KMS-11 (cell line): ENCODE results near the gene TP53I13.

ENCODE experiments used
- H2AFZ ChIP-seq: fragments of 200-600 bp; sonication (generic); 2 replicates; pipeline ENCODE4 v1.6.1; 2016; ENCODE audit warnings: antibody characterized with exemption, mixed run types, low read depth
- H3K27ac ChIP-seq: fragments of 200-600 bp; sonication (generic); 2 replicates; pipeline ENCODE4 v1.6.1; 2016; ENCODE audit warnings: mild to moderate bottlenecking, mixed run types
- H3K27me3 ChIP-seq: fragments of 200-600 bp; sonication (generic); 2 replicates; pipeline ENCODE4 v1.6.1; 2017; ENCODE audit warnings: mild to moderate bottlenecking, low read depth, mixed run types, moderate library complexity; ENCODE audit not compliant: insufficient read depth
- H3K36me3 ChIP-seq: fragments of 200-600 bp; sonication (generic); 2 replicates; pipeline ENCODE4 v1.6.1; 2017; ENCODE audit warnings: mild to moderate bottlenecking, mixed run types; ENCODE audit not compliant: insufficient read depth
- H3K4me1 ChIP-seq: fragments of 200-600 bp; sonication (generic); 2 replicates; pipeline ENCODE4 v1.6.1; 2016; ENCODE audit warnings: mild to moderate bottlenecking, low read depth, mixed run types; ENCODE audit not compliant: poor library complexity, severe bottlenecking
- H3K4me2 ChIP-seq: fragments of 200-600 bp; sonication (generic); 2 replicates; pipeline ENCODE4 v1.7.0; 2016; ENCODE audit warnings: mild to moderate bottlenecking, mixed run types
- H3K4me3 ChIP-seq: fragments of 200-600 bp; sonication (generic); IDR thresholded peaks from 2 replicates; pipeline ENCODE4 v1.6.1; 2017; ENCODE audit warnings: low read depth, low read length, mixed read lengths; ENCODE audit not compliant: insufficient read depth
- H3K79me2 ChIP-seq: fragments of 200-600 bp; sonication (generic); 2 replicates; pipeline ENCODE4 v1.6.1; 2016; ENCODE audit warnings: low read depth, mixed run types; ENCODE audit not compliant: insufficient read depth
- H3K9ac ChIP-seq: fragments of 200-600 bp; sonication (generic); 2 replicates; pipeline ENCODE4 v1.6.1; 2016; ENCODE audit warnings: mild to moderate bottlenecking, mixed run types
- H4K20me1 ChIP-seq: fragments of 200-600 bp; sonication (generic); 2 replicates; pipeline ENCODE4 v1.6.1; 2016; ENCODE audit warnings: mild to moderate bottlenecking, mixed run types; ENCODE audit not compliant: insufficient read depth
- TF ChIP-seq, protein P1 (sequence below): fragments of 200-600 bp; sonication (generic); conservative IDR thresholded peaks from 2 replicates; pipeline ENCODE4 v1.6.1; 2017; ENCODE audit warnings: low read depth, mild to moderate bottlenecking, antibody characterized with exemption, low read length, moderate library complexity, mixed read lengths

Gene TP53I13

DNA sequence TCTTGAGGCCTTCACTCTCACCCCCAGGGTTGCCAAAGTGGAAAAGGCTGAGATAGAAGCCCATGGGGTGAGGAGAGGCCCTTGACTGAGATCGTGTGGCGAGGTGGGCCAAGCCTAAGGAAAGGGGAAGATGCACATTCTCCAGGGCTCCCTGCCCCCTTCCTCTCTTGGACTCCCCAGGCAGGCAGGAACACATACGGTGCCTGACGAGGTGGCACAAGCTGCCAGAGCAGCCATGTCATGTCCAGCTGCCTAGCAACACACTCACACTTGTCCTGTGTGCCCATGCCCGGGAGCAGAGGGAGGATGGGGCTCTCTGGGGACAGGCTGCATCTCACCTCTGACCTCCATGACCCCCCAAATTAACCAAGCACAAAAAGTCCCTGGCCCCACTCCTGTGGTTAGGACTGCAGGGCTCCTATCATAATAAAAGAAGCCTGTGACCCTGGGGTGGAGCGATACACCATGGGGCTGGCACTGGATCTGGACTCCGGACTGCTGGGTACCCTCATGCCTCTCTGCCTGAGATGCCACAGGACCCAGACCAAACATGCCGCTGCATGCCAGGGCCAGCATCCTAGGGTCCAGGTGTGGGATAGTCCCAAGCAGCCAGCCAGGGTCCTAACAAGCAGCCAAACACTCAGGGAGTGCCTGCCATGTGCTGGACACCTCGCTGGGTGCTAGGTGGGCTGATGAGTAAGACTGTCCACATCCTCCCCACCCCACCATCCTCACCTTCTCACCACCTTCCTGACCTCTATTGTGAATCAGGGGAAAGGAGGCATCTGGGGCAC is 18.4 kb downstream of the TP53I13 start:
- Histone ChIP-seq H3K9ac (no peak overlapping the region), H3K27me3 (no peaks in the 10 kb centered on the region), H3K4me1 (peaks cover 22% of the 10 kb centered on the region), H3K4me3 (no peak overlapping the region), H4K20me1 (no peaks in the 10 kb centered on the region), H3K79me2 (peaks cover 16% of the 10 kb centered on the region; the same call in 1 of the 2 replicates), H3K27ac (no peak overlapping the region), H2AFZ (no peak overlapping the region), H3K36me3 (no peaks in the 10 kb centered on the region), H3K4me2 (no peak overlapping the region; the same call in 1 of the 2 replicates)
- TF ChIP-seq, protein P1, sequence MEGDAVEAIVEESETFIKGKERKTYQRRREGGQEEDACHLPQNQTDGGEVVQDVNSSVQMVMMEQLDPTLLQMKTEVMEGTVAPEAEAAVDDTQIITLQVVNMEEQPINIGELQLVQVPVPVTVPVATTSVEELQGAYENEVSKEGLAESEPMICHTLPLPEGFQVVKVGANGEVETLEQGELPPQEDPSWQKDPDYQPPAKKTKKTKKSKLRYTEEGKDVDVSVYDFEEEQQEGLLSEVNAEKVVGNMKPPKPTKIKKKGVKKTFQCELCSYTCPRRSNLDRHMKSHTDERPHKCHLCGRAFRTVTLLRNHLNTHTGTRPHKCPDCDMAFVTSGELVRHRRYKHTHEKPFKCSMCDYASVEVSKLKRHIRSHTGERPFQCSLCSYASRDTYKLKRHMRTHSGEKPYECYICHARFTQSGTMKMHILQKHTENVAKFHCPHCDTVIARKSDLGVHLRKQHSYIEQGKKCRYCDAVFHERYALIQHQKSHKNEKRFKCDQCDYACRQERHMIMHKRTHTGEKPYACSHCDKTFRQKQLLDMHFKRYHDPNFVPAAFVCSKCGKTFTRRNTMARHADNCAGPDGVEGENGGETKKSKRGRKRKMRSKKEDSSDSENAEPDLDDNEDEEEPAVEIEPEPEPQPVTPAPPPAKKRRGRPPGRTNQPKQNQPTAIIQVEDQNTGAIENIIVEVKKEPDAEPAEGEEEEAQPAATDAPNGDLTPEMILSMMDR = no peak

GRCh38 chr17:29587591-29587990 is 19.1 kb downstream of the TP53I13 start:
- Histone ChIP-seq H2AFZ (no peak overlapping the region), H3K36me3 (no peaks in the 10 kb centered on the region), H3K4me3 (no peak overlapping the region), H3K27ac (no peak overlapping the region), H4K20me1 (no peaks in the 10 kb centered on the region), H3K4me1 (peaks cover 29% of the 10 kb centered on the region), H3K27me3 (no peaks in the 10 kb centered on the region), H3K9ac (no peak overlapping the region), H3K79me2 (peaks cover 16% of the 10 kb centered on the region; the same call in 1 of the 2 replicates), H3K4me2 (peak overlapping the region; percentile 99; the same call in 1 of the 2 replicates)
- TF ChIP-seq, protein P1 = no peak

DNA sequence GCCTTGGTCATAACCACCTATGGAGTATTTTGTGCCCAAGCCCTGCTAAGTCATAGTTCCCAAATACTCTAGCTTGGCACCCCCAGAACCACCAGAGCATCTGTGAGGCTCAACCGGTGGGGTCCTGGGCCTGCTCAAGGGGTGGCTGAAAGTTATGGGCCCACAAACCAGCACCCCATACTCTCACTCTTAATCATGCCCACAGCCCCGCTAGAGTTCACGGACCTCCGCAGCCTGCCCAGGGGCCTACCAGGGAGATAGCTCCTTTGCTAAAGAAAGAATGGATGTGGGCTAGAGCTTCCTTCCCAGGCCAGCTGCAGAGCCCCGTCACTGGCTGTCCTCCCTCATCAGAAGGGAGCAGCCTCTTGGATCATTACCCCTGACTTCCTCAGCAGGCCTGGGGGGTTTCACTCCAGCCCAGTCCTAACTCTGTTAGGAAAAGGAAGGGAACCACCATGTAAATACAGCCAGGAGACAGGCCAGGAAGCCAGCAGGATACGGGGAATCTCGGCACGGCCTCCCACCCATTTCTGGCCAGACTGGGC is 19.6 kb downstream of the TP53I13 start:
- Histone ChIP-seq H3K36me3 (no peaks in the 10 kb centered on the region), H3K27ac (no peak overlapping the region), H3K79me2 (peaks cover 16% of the 10 kb centered on the region; the same call in 1 of the 2 replicates), H3K4me1 (peaks cover 32% of the 10 kb centered on the region), H3K27me3 (no peaks in the 10 kb centered on the region), H3K4me2 (peak overlapping the region; percentile 99), H3K9ac (peak overlapping the region; percentile 46; the same call in 1 of the 2 replicates), H3K4me3 (no peak overlapping the region), H2AFZ (no peak overlapping the region), H4K20me1 (no peaks in the 10 kb centered on the region)
- TF ChIP-seq, protein P1 = no peak

DNA sequence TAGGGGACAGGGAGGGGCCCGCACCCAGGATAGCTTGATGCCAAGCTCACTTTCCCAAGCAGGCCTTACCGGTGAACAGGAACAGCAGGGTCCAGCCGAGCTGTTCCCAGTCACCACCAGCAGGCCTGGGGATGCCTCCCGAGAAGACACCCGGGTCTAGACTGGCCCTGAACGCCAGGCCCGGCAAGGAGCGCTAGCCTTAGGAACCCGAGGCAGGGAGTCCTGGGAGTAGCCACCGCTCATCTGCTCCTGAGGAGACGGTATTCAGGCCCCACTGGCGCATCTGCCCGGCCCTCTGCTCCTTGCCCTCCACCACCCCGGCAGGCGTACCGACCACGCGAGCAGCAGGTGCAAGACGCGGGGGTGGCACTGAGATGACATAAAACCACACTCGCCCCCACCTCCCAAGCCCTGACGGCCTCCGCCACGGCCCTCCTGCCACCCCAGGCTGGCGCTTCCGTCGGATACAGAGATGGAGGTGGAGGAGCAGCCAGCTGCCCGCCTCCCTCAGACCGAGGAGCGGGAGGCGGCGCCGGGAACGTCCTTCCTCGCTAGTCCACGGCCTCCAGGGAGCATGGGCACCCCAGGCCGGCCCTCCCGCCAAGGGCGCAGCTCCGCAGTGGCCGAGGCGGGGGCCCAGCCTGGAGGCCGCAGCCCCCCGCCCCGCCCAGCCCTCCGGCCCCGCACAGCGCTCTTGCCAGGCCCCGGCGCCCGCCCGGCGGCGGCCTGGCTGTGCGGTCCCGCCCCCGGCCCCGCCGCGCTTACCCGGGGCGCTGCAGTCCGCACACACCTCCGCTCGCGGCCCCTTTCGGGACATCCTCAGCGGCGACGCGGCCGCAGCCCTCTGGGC is 20.3 kb downstream of the TP53I13 start:
- Histone ChIP-seq H3K27me3 (no peaks in the 10 kb centered on the region), H3K36me3 (no peaks in the 10 kb centered on the region), H3K4me1 (peaks cover 32% of the 10 kb centered on the region), H4K20me1 (no peaks in the 10 kb centered on the region), H2AFZ (peak overlapping the region; percentile 51), H3K4me3 (no peak overlapping the region), H3K4me2 (peak overlapping the region; percentile 99), H3K27ac (no peak overlapping the region), H3K79me2 (peaks cover 16% of the 10 kb centered on the region; the same call in 1 of the 2 replicates), H3K9ac (peak overlapping the region; percentile 46; the same call in 1 of the 2 replicates)
- TF ChIP-seq, protein P1 = no peak
